PFSK-1 (cell line): ENCODE measurements around the gene CHRNA7.

Experiments used
- POLR2AphosphoS5 ChIP-seq: IDR thresholded peaks from 2 replicates; pipeline ENCODE4 v1.6.1; 2012; ENCODE audit warnings: low read depth, mild to moderate bottlenecking, control low read depth, low read length, moderate library complexity
- TAF1 ChIP-seq: IDR thresholded peaks from 2 replicates; pipeline ENCODE4 v1.6.1; 2012; ENCODE audit warnings: low read length, control low read depth, borderline replicate concordance; ENCODE audit not compliant: insufficient read depth

GRCh38 chr15:32060706-32061105 lies 30.4 kb downstream of the CHRNA7 start:
- TF ChIP-seq POLR2AphosphoS5 (no peak), TAF1 (no peak)
